Thymus (tissue), 11 donors: ENCODE results near the gene PLET1. TPM values are rescaled to one million over a fixed set of nuclear protein-coding genes. Genes with fewer than 3 reads are reported as not detected.

ENCODE experiments used
- DNase-seq, 9 donors: peaks; one replicate each; pipeline ENCODE4 v3.0.0-alpha.2; 2013; ENCODE audit warnings: low spot score in 9 of 9, low read depth in 6 of 9, missing footprints in 1 of 9
- H3K27ac ChIP-seq, 2 donors: one replicate each; pipeline ENCODE4 v1.5.1; 2013; ENCODE audit warnings: control low read depth in 1 of 2, low read depth in 1 of 2, low read length in 1 of 2, mild to moderate bottlenecking in 1 of 2, moderate library complexity in 1 of 2
- H3K27me3 ChIP-seq, 2 donors: one replicate each; pipeline ENCODE4 v1.5.1; 2013; ENCODE audit warnings: low read length in 1 of 2; ENCODE audit not compliant: control insufficient read depth in 2 of 2, insufficient read depth in 1 of 2
- H3K36me3 ChIP-seq, 2 donors: one replicate each; pipeline ENCODE4 v1.5.1; 2013; ENCODE audit warnings: low read length in 1 of 2, mild to moderate bottlenecking in 1 of 2, moderate library complexity in 1 of 2; ENCODE audit not compliant: control insufficient read depth in 2 of 2, insufficient read depth in 2 of 2
- H3K4me1 ChIP-seq, 2 donors: one replicate each; pipeline ENCODE4 v1.5.1; 2013; ENCODE audit warnings: low read length in 2 of 2; ENCODE audit not compliant: control insufficient read depth in 2 of 2, insufficient read depth in 2 of 2
- H3K4me3 ChIP-seq, 2 donors: one replicate each; pipeline ENCODE4 v1.5.1; 2013; ENCODE audit warnings: low read length in 2 of 2, control low read depth in 1 of 2, mild to moderate bottlenecking in 1 of 2
- H3K9me3 ChIP-seq, 2 donors: one replicate each; pipeline ENCODE4 v1.5.1; 2013; ENCODE audit warnings: low read length in 1 of 2, mild to moderate bottlenecking in 1 of 2; ENCODE audit not compliant: control insufficient read depth in 2 of 2, insufficient read depth in 1 of 2
- WGBS: extraction: QIAGEN DNeasy Blood & Tissue Kit; methylation state at CpG from one replicate; pipeline ENCODE4 v1.1.7; 2013; 5-methylcytosine and 5-hydroxymethylcytosine counted together
- polyA plus RNA-seq: library from polyadenylated mRNA; stranded (reverse); fragments of 200-250 nt; gene quantifications from one replicate; pipeline ENCODE4 v1.2.3, GENCODE V29; 2013
- total RNA-seq: library from RNA; stranded (reverse); fragments of 120-200 nt; gene quantifications from one replicate; pipeline ENCODE4 v1.2.4, GENCODE V29; 2013
- donor health status: healthy.

PLET1 gene
- total and polyA plus RNA-seq, 2 donors, result 0.09 to 0.23 TPM

DNA sequence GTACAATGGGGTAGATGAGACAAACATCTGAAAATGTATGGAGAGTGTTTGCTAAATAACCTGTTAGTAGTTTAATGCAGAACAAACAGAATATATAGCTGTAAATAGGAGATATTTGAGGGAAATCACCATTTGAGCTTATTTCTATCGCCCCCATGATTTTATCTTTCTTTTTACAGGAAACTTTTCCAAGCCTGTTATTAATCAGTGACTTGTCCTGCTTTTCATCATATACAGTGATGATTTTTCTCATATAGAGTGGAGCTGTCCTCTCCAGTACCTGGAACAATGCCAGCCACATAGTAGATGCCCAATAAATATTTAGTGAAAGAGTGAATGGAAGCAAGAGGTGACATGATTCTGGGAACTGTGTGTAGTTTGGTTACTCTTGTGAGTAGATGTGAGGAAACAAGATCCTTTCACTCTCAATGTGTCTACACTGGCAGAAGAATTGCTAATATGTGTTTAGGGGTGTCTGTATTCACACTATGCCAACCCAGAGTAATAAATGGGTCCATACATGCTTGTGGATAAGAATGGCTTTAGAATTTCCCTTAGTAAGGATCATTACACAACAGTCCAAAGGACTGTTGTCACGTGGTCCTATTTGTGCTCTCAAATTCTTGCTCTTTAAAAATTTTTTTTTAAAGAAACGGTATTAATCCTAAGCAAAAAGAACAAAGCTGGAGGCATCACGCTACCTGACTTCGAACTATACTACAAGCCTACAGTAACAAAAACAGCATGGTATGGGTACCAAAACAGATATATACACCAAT lies 36.7 kb downstream of the PLET1 start:
- DNase-seq, result no peak
- Histone ChIP-seq H3K9me3 (no peaks in the 10 kb centered on the region), H3K4me1 (peaks cover 8 to 13% of the 10 kb centered on the region in 2 donors), H3K27me3 (no peaks in the 10 kb centered on the region), H3K4me3 (no peak overlapping the region), H3K27ac (no peak overlapping the region), H3K36me3 (peaks cover 0 to 3% of the 10 kb centered on the region in 2 donors)
- 96% methylated on average over 5 of the region's 5 CpGs for WGBS

DNA sequence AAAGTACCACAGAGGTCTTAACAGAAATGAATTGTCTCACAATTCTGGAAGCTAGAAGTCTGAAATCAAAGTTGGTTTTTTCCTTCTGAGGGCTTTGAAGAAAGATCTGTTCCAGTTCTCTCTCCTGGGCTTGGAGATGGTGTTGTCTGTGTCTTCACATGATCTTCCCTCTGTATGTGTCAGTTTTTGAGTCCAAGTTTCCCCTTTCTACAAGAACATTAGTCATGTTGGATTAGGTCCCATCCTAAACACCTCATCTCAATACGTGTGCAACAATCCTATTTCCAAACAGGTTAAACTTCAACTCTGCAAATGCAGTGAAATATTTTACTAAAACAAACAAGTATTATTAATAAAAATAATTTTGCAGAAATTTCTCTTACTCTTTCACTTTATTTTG lies 37.5 kb downstream of the PLET1 start:
- WGBS, result 95% methylated on average over 1 of the region's 1 CpG
- no peak overlapping the region for H3K4me3 ChIP-seq
- no peak for DNase-seq
- peaks cover 8 to 13% of the 10 kb centered on the region in 2 donors for H3K4me1 ChIP-seq
- H3K27me3 ChIP-seq, result no peaks in the 10 kb centered on the region
- H3K36me3 ChIP-seq, result no peaks in the 10 kb centered on the region
- H3K9me3 ChIP-seq, result no peaks in the 10 kb centered on the region
- no peak overlapping the region for H3K27ac ChIP-seq

DNA sequence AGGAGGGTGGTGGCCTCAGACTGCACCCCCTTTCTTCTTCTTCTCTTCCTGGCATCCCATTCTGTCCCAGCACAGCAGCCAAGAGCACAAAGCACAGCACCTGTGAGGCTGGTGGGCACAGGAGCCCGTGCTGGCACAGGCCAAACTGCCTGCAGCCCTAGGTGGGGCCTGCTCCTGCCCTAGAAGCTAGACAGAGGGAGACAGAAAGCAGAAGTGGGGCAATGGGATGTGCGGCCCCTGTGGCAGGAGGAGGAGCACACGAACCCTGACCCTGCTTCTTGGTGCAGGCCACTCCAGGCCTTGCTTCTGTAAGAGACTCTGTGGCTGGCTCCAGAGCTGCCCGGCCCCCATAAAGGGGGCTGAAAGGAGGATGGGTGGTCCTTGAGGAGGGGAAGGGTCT lies 38.4 kb downstream of the PLET1 start:
- H3K9me3 ChIP-seq, result no peaks in the 10 kb centered on the region
- H3K27ac ChIP-seq, result no peak overlapping the region
- DNase-seq, result no peak
- no peaks in the 10 kb centered on the region for H3K27me3 ChIP-seq
- 67% methylated on average over 4 of the region's 4 CpGs for WGBS
- H3K4me1 ChIP-seq, result peaks cover 4 to 8% of the 10 kb centered on the region in 2 donors
- no peaks in the 10 kb centered on the region for H3K36me3 ChIP-seq
- H3K4me3 ChIP-seq, result no peak overlapping the region

DNA sequence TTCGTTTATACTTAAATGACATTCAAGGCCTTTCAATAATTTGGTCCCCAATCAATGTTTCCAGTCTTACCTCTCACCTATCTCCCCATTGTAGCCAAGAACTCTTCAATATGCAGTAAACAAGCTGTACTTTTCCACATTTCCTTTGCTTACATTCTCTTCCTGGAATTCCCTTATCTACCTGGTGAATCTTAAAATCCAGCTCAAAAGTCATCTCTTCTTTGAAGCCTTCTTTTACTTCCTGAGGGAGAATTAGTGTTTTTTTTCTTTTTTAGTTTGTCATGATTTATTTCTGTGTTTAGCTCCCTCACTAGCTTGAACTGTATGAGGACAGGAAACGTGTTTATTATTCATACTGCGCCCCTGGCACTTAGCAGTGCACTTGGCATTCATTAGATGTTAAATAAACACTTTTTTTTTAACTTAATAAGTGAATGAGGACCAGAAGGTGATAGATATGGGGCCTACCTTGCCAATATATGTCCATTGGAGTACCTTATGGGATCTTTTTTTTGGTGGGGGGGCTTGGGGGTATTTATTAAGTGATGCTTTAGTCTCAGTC lies 39.3 kb downstream of the PLET1 start:
- no peak for DNase-seq
- no peaks in the 10 kb centered on the region for H3K36me3 ChIP-seq
- H3K27ac ChIP-seq, result no peak overlapping the region
- no peaks in the 10 kb centered on the region for H3K27me3 ChIP-seq
- 90% methylated on average over 3 of the region's 3 CpGs for WGBS
- H3K9me3 ChIP-seq, result no peaks in the 10 kb centered on the region
- H3K4me1 ChIP-seq, result peaks cover 0 to 3% of the 10 kb centered on the region in 2 donors
- H3K4me3 ChIP-seq, result no peak overlapping the region

DNA sequence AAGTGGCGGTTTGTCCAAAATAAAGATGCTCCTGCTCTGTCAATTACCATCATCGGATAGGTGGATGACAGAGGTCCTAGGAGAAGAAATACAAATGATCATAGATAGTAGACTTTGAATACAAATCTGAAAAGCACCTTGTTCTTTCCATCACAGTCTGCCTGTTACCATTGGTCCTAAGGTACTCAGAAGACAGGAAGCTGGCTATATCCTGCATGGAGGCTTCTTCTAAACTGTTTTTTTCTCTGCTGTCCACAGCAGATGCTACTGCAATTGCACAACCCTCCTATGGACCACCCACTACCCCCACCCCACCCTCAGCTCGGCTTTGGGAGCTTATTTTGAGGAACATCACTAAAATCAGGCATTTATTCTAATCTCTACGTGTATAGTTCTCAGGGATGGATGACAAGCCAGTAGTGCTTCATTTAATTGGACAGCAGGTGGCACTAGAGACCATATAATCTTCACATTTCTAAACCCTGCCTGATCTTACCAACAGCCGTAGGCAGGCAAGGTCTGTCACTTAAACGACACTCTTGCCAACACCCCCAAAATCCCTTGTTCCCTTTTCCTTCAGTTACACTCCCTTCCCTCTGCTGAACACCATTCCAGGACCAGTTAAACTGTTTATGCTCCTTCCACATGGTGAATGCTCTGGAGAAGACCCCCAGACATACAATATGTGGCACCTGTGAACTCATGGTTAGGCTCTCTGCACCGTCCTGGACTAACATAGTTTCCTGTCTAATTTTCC lies 41.0 kb downstream of the PLET1 start:
- no peaks in the 10 kb centered on the region for H3K4me1 ChIP-seq

DNA sequence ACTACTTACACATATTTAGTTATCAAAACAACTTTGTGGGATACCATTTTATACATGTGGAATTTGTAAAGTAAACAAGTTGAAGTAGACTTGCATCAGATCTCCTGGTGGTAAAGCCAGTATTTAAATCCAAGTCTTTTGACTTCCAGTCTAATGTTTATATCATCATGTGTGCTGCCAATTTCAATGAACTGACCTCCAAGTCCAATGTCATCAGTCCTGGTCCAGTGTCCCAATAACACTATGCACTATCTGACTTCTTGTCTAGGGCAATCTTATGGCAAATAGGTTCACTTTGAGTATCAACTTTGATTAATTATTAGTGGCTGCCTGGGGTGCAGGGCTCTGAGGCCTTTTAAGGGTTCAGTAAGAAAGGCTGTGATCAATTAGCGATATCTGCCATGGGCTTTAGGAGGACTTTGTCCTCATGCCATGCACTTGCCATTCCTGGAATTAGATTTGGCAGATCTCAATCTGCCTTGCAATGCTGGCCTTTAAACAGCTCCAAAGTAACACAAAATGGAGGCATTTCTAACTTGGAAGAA lies 44.0 kb downstream of the PLET1 start:
- Histone ChIP-seq H3K9me3 (no peaks in the 10 kb centered on the region), H3K27ac (no peak overlapping the region), H3K4me1 (no peaks in the 10 kb centered on the region), H3K27me3 (no peaks in the 10 kb centered on the region), H3K36me3 (no peaks in the 10 kb centered on the region), H3K4me3 (no peak overlapping the region)
- no peak for DNase-seq
- WGBS, result 95% methylated on average over 1 of the region's 1 CpG

More for the DNA sequence above, 41.0 kb downstream of the PLET1 start:
- Histone ChIP-seq H3K36me3 (no peaks in the 10 kb centered on the region), H3K4me3 (no peak overlapping the region), H3K27ac (no peak overlapping the region), H3K9me3 (no peaks in the 10 kb centered on the region), H3K27me3 (no peaks in the 10 kb centered on the region)
- peak; percentile 45 to 90 (median 81) for DNase-seq
- 41% methylated on average over 7 of the region's 7 CpGs for WGBS

DNA sequence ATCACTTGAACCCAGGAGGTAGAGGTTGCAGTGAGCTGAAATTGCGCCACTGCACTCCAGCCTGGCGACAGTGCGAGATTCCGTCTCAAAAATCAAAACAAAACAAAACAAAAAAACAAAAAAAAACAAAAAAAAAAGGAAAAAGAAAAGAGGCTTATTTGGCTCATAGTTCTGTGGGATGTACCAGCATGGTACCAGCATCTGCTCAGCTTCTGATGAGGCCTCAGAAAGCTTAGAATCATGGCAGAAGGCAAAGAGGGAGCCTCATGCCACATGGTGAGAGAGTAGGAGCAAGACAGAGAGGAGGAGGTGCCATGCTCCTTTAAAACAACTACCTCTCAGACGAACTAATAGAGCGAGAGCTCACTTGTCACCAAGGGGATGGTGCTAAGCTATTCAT lies 45.0 kb downstream of the PLET1 start:
- Histone ChIP-seq H3K4me1 (no peaks in the 10 kb centered on the region), H3K27ac (no peak overlapping the region), H3K4me3 (no peak overlapping the region), H3K9me3 (no peaks in the 10 kb centered on the region), H3K27me3 (no peaks in the 10 kb centered on the region), H3K36me3 (no peaks in the 10 kb centered on the region)
- DNase-seq, result no peak
- WGBS, result 96% methylated on average over 6 of the region's 6 CpGs

DNA sequence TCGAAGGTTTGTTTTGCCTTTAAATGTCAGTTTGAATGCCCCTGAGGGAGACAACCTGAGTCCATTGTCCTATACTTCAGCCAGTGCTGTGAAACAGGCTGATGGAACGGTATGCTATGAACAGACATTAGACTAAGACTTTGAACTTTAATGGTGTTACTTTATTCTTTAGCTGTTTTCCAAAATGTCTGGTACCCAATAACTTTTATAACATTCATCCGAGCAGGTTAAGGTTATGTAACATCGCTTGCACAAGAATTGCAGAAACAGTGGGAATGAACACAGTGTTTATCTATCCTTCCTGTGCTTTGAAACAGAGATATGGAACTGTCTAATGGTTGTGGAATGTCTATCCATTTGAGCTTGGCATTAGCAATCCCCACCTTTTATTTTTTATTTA lies 46.9 kb downstream of the PLET1 start:
- no peaks in the 10 kb centered on the region for H3K4me1 ChIP-seq
- 96% methylated on average over 4 of the region's 4 CpGs for WGBS
- H3K36me3 ChIP-seq, result no peaks in the 10 kb centered on the region
- no peak for DNase-seq
- no peaks in the 10 kb centered on the region for H3K27me3 ChIP-seq
- H3K4me3 ChIP-seq, result no peak overlapping the region
- no peaks in the 10 kb centered on the region for H3K9me3 ChIP-seq
- H3K27ac ChIP-seq, result no peak overlapping the region

DNA sequence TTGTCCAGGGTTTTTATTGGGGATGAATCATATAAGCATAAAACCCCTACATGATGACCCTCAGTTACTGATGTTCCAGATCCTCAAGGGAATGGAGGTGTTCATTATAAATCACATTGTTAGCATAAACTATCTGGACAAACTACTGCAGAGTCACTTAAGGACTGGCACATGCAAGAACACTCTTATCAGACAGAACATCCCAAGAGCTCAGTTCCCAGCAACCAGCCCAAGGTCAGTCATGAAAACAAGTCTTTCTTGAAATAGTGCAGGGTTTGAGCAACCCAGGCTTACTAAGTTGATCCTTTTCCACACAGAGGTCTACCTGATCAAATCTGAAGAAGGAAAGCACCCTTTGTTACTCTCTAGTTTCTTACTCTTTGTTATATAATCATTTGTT lies 48.0 kb downstream of the PLET1 start:
- no peak overlapping the region for H3K27ac ChIP-seq
- H3K27me3 ChIP-seq, result no peaks in the 10 kb centered on the region
- no peaks in the 10 kb centered on the region for H3K4me1 ChIP-seq
- H3K36me3 ChIP-seq, result no peaks in the 10 kb centered on the region
- no peaks in the 10 kb centered on the region for H3K9me3 ChIP-seq
- no peak for DNase-seq
- no peak overlapping the region for H3K4me3 ChIP-seq
